Stomach (tissue), 9 donors: ENCODE measurements around the gene INSRR. TPM values are rescaled to one million over a fixed set of nuclear protein-coding genes. Genes with fewer than 3 reads are reported as not detected.

Source experiments
- DNase-seq, 2 donors: peaks; one replicate each; pipeline versions ENCODE4 v3.0.0 to v3.0.0-alpha.2; 2013 to 2019
- H3K27ac ChIP-seq, 5 donors: fragments of 200-600 bp in 4 of 5; sonication (generic) in 4 of 5; one replicate each; pipeline ENCODE4 v1.5.1; 2013 to 2019; ENCODE audit warnings: mild to moderate bottlenecking in 1 of 5, moderate library complexity in 1 of 5
- H3K27me3 ChIP-seq, 3 donors: fragments of 200-600 bp; sonication (generic); one replicate each; pipeline ENCODE4 v1.5.1; 2017 to 2019; ENCODE audit warnings: mixed run types in 1 of 3
- H3K36me3 ChIP-seq, 4 donors: fragments of 200-600 bp; sonication (generic); 1 replicate in 3 of 4; 2 replicates in 1 of 4; pipeline ENCODE4 v1.5.1; 2016 to 2019
- H3K4me1 ChIP-seq, 4 donors: fragments of 200-600 bp; sonication (generic); one replicate each; pipeline ENCODE4 v1.5.1; 2016 to 2019
- H3K4me3 ChIP-seq, 4 donors: fragments of 200-600 bp; sonication (generic) in 3 of 4; one replicate each; pipeline ENCODE4 v1.5.1; 2016 to 2019; ENCODE audit warnings: mild to moderate bottlenecking in 1 of 4
- H3K9me3 ChIP-seq, 4 donors: fragments of 200-600 bp; sonication (generic); one replicate each; pipeline ENCODE4 v1.5.1; 2016 to 2019
- EP300 ChIP-seq: sonication (generic); formaldehyde crosslinking; IDR thresholded peaks from one replicate; pipeline ENCODE4 v1.6.1; 2017; ENCODE audit warnings: antibody characterized with exemption
- POLR2A ChIP-seq, 4 donors: fragments of 450-650 bp; IDR thresholded peaks; one replicate each; pipeline ENCODE4 v1.6.1; 2016; ENCODE audit warnings: antibody characterized with exemption in 4 of 4, control low read depth in 2 of 4, mild to moderate bottlenecking in 1 of 4, moderate library complexity in 1 of 4
- POLR2AphosphoS5 ChIP-seq, 3 donors: sonication (generic); formaldehyde crosslinking; IDR thresholded peaks; one replicate each; pipeline ENCODE4 v1.6.1; 2016; ENCODE audit warnings: antibody characterized with exemption in 3 of 3
- WGBS, 5 donors: extraction: QIAGEN DNeasy Blood & Tissue Kit in 3 of 5; methylation state at CpG; one replicate each; pipeline versions ENCODE4 v1.1.5 to v1.1.7; 2013 to 2018; 5-methylcytosine and 5-hydroxymethylcytosine counted together
- intact Hi-C: fragments of 100-400 bp; cut with DNase I; formaldehyde crosslinking; loops from one replicate; pipeline ENCODE4 v1.15.1; 2023; ENCODE audit warnings: low total_unique reads
- polyA plus RNA-seq, 3 donors: library from polyadenylated mRNA; stranded (reverse); fragments of 200-250 nt; gene quantifications; one replicate each; pipeline ENCODE4 v1.2.3, GENCODE V29; 2013
- total RNA-seq, 5 donors: library from RNA; depleted of rRNA; stranded (reverse); fragments of >200 nt; gene quantifications; one replicate each; pipeline versions ENCODE4 v1.1.0 to v1.2.3, GENCODE V29; 2014 to 2016
- TF ChIP-seq, protein P1 (sequence below), 7 experiments: fragments of 450-650 bp in 4 of 7; fragments of 200-600 bp in 3 of 7; sonication (generic) in 3 of 7; IDR thresholded peaks; one replicate each; pipeline ENCODE4 v1.5.1; 2016 to 2019; ENCODE audit warnings: antibody characterized with exemption in 7 of 7, control low read depth in 2 of 7, mild to moderate bottlenecking in 1 of 7
- donor health status: healthy with polysubstance abuse.
- donor health status: Bipolar disorder and iron deficiency.
- donor health status: healthy.

INSRR gene
- total and polyA plus RNA-seq, 8 donors, result 0.15 to 0.75 (median 0.29) TPM; not detected in 3

DNA sequence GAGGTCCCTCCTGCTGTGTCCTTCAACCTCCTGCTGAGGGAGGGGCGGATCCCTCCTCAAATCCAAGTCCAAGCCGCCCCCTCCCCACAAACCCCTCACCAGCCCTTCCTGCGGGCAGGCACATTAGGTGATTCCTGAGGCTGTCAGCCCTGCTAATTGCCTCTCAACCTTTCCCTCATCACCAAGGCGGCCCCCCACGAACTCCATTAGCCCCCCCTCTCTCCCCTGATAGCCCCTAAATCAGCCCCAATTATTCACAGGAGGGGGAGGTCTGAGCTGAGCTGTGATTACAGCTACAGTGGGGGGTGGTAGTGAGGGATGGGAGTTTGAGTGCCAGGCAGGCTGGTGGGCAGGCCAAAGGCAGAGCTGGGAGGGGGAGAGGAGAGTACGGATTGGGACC is 28.8 kb upstream of the INSRR start:
- H3K27me3 ChIP-seq, result peaks cover 0 to 76% (median 29%) of the 10 kb centered on the region in 3 donors
- no peaks in the 10 kb centered on the region for H3K9me3 ChIP-seq
- 22 to 49% (median 29%) methylated on average over 6 of the region's 6 CpGs for WGBS, 5 donors
- no peak for TF ChIP-seq POLR2A (IDR thresholded peaks at IDR 0.05)
- TF ChIP-seq EP300, result no peak
- TF ChIP-seq POLR2AphosphoS5 (IDR thresholded peaks at IDR 0.05), result no peak
- TF ChIP-seq, protein P1, sequence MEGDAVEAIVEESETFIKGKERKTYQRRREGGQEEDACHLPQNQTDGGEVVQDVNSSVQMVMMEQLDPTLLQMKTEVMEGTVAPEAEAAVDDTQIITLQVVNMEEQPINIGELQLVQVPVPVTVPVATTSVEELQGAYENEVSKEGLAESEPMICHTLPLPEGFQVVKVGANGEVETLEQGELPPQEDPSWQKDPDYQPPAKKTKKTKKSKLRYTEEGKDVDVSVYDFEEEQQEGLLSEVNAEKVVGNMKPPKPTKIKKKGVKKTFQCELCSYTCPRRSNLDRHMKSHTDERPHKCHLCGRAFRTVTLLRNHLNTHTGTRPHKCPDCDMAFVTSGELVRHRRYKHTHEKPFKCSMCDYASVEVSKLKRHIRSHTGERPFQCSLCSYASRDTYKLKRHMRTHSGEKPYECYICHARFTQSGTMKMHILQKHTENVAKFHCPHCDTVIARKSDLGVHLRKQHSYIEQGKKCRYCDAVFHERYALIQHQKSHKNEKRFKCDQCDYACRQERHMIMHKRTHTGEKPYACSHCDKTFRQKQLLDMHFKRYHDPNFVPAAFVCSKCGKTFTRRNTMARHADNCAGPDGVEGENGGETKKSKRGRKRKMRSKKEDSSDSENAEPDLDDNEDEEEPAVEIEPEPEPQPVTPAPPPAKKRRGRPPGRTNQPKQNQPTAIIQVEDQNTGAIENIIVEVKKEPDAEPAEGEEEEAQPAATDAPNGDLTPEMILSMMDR (IDR thresholded peaks at IDR 0.05), result no peak
- H3K4me3 ChIP-seq, result no peak overlapping the region
- DNase-seq, result no peak
- H3K27ac ChIP-seq, result no peak overlapping the region
- intact Hi-C loops, result no loop called here
- H3K4me1 ChIP-seq, result peaks cover 9 to 17% (median 14%) of the 10 kb centered on the region in 4 donors
- H3K36me3 ChIP-seq, result no peaks in the 10 kb centered on the region

DNA sequence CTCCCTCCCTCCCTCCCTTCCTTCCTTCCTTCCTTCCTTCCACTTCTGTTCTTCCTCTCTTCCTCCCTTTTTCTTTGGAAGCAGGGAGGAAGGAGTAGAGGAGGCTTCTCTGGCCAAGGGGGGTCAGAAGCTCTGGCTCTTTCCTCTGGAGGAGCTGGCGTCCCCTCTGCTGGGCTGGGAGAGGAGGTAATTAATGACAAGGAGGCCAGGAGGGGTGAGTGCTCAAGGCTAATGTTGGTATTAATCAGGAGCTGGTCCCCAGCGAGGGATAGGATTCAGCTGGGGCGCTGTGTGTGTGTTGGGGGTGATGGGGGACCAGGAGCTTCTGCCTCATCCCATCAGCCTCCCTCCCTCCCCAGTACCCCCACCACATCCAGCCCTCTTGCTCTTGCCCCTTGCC is 28.4 kb upstream of the INSRR start:
- H3K27me3 ChIP-seq, result peaks cover 0 to 76% (median 29%) of the 10 kb centered on the region in 3 donors
- H3K27ac ChIP-seq, result no peak overlapping the region
- TF ChIP-seq POLR2AphosphoS5 (IDR thresholded peaks at IDR 0.05), result no peak
- TF ChIP-seq, protein P1 (IDR thresholded peaks at IDR 0.05), result no peak
- TF ChIP-seq POLR2A (IDR thresholded peaks at IDR 0.05), result no peak
- no peak for TF ChIP-seq EP300
- no peak for DNase-seq
- WGBS, 5 donors, result 19 to 28% (median 23%) methylated on average over 2 to 3 of the region's 3 CpGs
- H3K4me3 ChIP-seq, result no peak overlapping the region
- peaks cover 5 to 12% (median 9%) of the 10 kb centered on the region in 4 donors for H3K4me1 ChIP-seq
- intact Hi-C loops, result no loop called here
- no peaks in the 10 kb centered on the region for H3K36me3 ChIP-seq
- H3K9me3 ChIP-seq, result no peaks in the 10 kb centered on the region

GRCh38 chr1:156886583-156887281 is 27.8 kb upstream of the INSRR start:
- TF ChIP-seq, protein P1 (IDR thresholded peaks at IDR 0.05), result no peak
- TF ChIP-seq POLR2AphosphoS5 (IDR thresholded peaks at IDR 0.05) (no peak), EP300 (no peak), POLR2A (IDR thresholded peaks at IDR 0.05) (no peak)
- Histone ChIP-seq H3K27me3 (peaks cover 0 to 76% (median 27%) of the 10 kb centered on the region in 3 donors), H3K4me1 (peaks cover 0 to 7% (median 4%) of the 10 kb centered on the region in 4 donors), H3K27ac (no peak overlapping the region), H3K9me3 (no peaks in the 10 kb centered on the region), H3K36me3 (no peaks in the 10 kb centered on the region), H3K4me3 (no peak overlapping the region)
- DNase-seq, result no peak
- intact Hi-C loops, result no loop called here
- 26 to 48% (median 38%) methylated on average over 6 of the region's 6 CpGs for WGBS, 5 donors

DNA sequence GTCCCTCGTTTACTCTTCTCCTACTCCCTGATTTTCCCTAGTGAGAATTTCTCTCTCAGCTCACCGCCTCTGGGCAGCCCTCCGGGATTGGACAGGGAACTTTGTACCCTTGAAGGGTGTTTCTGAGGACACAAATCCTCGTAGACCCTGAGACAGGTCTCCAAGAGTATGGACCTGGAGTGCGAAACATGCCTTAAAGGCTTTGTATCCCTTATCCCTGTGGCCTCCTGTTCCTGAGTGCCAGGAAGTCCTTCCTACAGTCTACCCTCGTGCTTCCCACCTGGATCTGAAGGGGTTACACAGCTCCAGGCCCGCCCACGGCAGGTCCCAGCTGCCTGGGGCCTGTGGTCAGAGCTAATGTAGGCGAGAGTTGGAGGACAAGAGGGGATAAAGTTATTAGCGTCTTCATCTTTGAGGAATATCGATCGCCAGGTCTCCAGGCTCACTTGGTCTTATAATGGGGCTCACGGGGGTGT is 27.0 kb upstream of the INSRR start:
- WGBS, 5 donors, result 54 to 60% (median 54%) methylated on average over 12 to 13 of the region's 13 CpGs
- DNase-seq, result no peak
- peaks cover 0 to 6% (median 3%) of the 10 kb centered on the region in 4 donors for H3K4me1 ChIP-seq
- no peak overlapping the region for H3K4me3 ChIP-seq
- intact Hi-C loops, result no loop called here
- peaks cover 0 to 79% (median 25%) of the 10 kb centered on the region in 3 donors for H3K27me3 ChIP-seq
- H3K36me3 ChIP-seq, result no peaks in the 10 kb centered on the region
- no peaks in the 10 kb centered on the region for H3K9me3 ChIP-seq
- no peak overlapping the region for H3K27ac ChIP-seq
- TF ChIP-seq, protein P1 (IDR thresholded peaks at IDR 0.05), result no peak
- TF ChIP-seq POLR2A (IDR thresholded peaks at IDR 0.05) (no peak), EP300 (no peak), POLR2AphosphoS5 (IDR thresholded peaks at IDR 0.05) (no peak)
